Mammary epithelial cell (primary cell): ENCODE results near the gene CHD9.

ENCODE experiments used
- EZH2 ChIP-seq: IDR thresholded peaks from 2 replicates; pipeline ENCODE4 v1.6.1; 2012; ENCODE audit warnings: low read length, inconsistent platforms, borderline replicate concordance
- TF ChIP-seq, protein P1 (sequence below), 2 donors: IDR thresholded peaks in 1 of 2; conservative IDR thresholded peaks in 1 of 2; 2 replicates each; pipeline ENCODE4 v1.5.1; 2011 to 2012; ENCODE audit warnings: inconsistent platforms in 2 of 2, low read length in 2 of 2, mild to moderate bottlenecking in 2 of 2, control low read depth in 1 of 2, low read depth in 1 of 2; ENCODE audit not compliant: insufficient read depth in 1 of 2; ENCODE audit errors: extremely low read depth in 1 of 2

DNA sequence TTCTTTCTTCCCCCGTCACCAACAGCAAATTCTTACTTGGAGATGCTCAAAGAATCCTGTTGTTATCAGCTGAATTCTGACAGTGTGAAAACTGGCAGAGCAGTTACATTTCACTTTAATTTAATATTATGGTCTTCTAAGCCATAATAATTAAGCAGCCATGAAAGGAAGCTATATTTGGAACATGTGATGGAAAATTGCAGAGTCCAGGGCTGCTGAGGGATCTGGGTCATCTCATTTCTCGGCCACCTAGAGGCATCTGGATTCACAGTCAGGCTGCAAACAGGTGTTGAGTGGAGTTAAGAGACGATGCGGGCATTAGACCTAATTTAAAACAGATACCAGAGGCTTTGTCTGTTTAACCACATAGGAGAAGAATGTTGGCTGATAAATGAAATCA is 40.5 kb upstream of the CHD9 start:
- TF ChIP-seq, protein P1, sequence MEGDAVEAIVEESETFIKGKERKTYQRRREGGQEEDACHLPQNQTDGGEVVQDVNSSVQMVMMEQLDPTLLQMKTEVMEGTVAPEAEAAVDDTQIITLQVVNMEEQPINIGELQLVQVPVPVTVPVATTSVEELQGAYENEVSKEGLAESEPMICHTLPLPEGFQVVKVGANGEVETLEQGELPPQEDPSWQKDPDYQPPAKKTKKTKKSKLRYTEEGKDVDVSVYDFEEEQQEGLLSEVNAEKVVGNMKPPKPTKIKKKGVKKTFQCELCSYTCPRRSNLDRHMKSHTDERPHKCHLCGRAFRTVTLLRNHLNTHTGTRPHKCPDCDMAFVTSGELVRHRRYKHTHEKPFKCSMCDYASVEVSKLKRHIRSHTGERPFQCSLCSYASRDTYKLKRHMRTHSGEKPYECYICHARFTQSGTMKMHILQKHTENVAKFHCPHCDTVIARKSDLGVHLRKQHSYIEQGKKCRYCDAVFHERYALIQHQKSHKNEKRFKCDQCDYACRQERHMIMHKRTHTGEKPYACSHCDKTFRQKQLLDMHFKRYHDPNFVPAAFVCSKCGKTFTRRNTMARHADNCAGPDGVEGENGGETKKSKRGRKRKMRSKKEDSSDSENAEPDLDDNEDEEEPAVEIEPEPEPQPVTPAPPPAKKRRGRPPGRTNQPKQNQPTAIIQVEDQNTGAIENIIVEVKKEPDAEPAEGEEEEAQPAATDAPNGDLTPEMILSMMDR (conservative IDR thresholded peaks at IDR 0.05 in 1 of 2, IDR thresholded peaks at IDR 0.05 in 1 of 2; ENCODE audit: extremely low read depth in 1 of 2, insufficient read depth in 1 of 2, low read depth in 1 of 2, low read length in 2 of 2): no peak
- TF ChIP-seq EZH2: no peak
